Endothelial cell (in vitro differentiated cells): ENCODE measurements around the gene CCNI2. TPM values are rescaled to one million over a fixed set of nuclear protein-coding genes. Genes with fewer than 3 reads are reported as not detected.

Experiments
- DNase-seq: peaks from one replicate; pipeline ENCODE4 v3.0.0; 2021; ENCODE audit warnings: low spot score
- H3K27ac Mint-ChIP-seq: one replicate; pipeline ENCODE4 v1.8.0; 2021; ENCODE audit warnings: mixed read lengths, inconsistent platforms; ENCODE audit not compliant: unreplicated experiment
- H3K27me3 Mint-ChIP-seq: one replicate; pipeline ENCODE4 v1.8.0; 2021; ENCODE audit warnings: mild to moderate bottlenecking, moderate library complexity, mixed read lengths, inconsistent platforms; ENCODE audit not compliant: unreplicated experiment
- H3K36me3 Mint-ChIP-seq: one replicate; pipeline ENCODE4 v1.8.0; 2021; ENCODE audit warnings: mild to moderate bottlenecking, low read depth, mixed read lengths, inconsistent platforms; ENCODE audit not compliant: unreplicated experiment
- H3K4me1 Mint-ChIP-seq: one replicate; pipeline ENCODE4 v1.8.0; 2021; ENCODE audit warnings: mild to moderate bottlenecking, mixed read lengths, inconsistent platforms; ENCODE audit not compliant: unreplicated experiment
- H3K4me3 Mint-ChIP-seq: one replicate; pipeline ENCODE4 v1.8.0; 2021; ENCODE audit warnings: mild to moderate bottlenecking, mixed read lengths, inconsistent platforms; ENCODE audit not compliant: unreplicated experiment
- H3K9me3 Mint-ChIP-seq: one replicate; pipeline ENCODE4 v1.8.0; 2021; ENCODE audit warnings: mixed read lengths, inconsistent platforms; ENCODE audit not compliant: unreplicated experiment
- CTCF ChIP-seq: fragments of 200-600 bp; sonication (generic); IDR thresholded peaks from one replicate; pipeline ENCODE4 v1.5.0; 2021; ENCODE audit warnings: antibody characterized with exemption; ENCODE audit not compliant: unreplicated experiment
- total RNA-seq: library from RNA; stranded (reverse); fragmentation: NEBNext Ultra II Directional; extraction: Animal tissue kit (Norgen Biotek cat#: 25700); gene quantifications from one replicate; pipeline ENCODE4 v1.2.1, GENCODE V29; 2021; ENCODE audit not compliant: unreplicated experiment

Gene CCNI2
- total RNA-seq, 1 donor from 2014 or later = not detected

DNA sequence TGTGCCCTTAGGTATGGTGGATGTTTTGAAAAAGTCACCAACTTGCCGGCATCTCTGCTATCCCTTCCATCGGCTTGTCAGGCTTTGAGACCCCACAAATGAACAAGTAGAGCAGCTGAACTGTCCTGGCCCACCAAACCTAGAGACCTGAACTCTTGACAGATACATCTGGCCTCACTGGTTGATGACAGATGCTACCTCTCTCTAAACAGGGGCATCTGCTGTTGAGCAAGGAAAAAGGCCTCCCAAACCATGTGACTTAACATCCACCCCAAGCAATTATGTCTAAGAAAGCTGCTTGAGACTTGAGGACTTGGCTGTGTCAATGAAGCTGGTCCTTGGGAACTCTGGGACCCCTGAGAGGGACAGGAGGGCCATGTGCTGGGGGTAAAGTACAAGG lies 2.3 kb downstream of the CCNI2 start:
- Mint-ChIP-seq H3K4me3 (no peak overlapping the region), H3K36me3 (no peaks in the 10 kb centered on the region), H3K27ac (no peak overlapping the region), H3K27me3 (peaks cover 14% of the 10 kb centered on the region), H3K4me1 (no peaks in the 10 kb centered on the region), H3K9me3 (no peaks in the 10 kb centered on the region)
- no peak for DNase-seq
- TF ChIP-seq CTCF = no peak

DNA sequence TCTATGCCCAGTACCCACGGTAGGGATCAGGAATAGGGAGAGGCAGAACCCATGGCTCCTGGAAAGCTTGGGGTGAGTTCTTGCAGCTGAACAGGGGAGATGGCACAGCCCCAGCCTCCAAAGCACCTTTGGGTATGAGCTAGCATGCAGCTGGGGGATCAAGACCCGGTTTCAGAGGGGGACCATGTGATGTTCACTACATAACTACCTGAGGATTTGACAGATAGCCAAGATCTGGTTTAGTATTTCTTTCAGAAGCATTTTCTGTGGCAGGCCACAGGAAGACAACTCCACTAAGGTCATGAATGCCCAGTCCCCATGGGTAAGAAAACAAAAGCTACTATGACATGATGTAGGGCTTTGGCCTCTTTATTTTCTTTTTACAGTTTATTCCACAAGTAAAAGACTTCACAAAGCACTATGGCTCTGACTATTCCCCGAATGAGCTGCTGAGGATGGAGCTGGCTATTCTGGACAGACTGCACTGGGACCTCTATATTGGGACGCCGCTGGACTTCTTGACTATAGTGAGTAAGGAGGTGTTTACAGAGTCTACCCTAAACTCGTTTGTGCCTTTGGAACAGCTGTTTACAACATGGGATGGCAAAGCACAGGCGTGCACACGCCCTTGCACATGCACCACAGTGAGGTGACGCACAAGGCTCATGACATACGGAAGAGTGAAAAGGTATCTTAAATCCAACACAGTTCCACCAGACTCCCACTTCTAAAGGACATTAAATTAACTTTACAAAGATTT lies 3.4 kb downstream of the CCNI2 start:
- TF ChIP-seq CTCF = no peak
- no peak overlapping the region for H3K4me3 Mint-ChIP-seq
- no peaks in the 10 kb centered on the region for H3K36me3 Mint-ChIP-seq
- peaks cover 2% of the 10 kb centered on the region for H3K4me1 Mint-ChIP-seq
- H3K9me3 Mint-ChIP-seq = no peaks in the 10 kb centered on the region
- DNase-seq = no peak
- H3K27ac Mint-ChIP-seq = no peak overlapping the region
- H3K27me3 Mint-ChIP-seq = peaks cover 11% of the 10 kb centered on the region

DNA sequence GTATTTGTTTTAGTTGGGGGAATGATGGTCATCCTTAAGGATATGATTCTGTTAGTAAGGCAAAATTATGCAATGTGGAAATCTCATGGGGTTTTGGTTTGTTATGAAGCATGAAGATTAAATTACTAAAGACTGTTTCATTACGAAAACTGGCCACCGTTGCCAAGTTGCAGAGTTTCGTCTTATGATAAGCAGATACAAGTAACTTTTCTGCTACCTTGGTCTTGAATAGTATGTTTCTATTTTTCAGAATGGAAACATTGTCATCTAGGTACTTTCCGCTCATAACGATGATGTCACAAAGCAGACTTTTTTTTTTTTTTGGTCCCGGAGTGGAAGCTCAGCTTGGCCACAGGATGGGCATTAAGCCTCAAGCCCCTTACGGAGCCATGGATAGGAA lies 4.2 kb downstream of the CCNI2 start:
- peaks cover 6% of the 10 kb centered on the region for H3K27me3 Mint-ChIP-seq
- DNase-seq = no peak
- no peaks in the 10 kb centered on the region for H3K9me3 Mint-ChIP-seq
- no peak overlapping the region for H3K27ac Mint-ChIP-seq
- H3K4me1 Mint-ChIP-seq = peaks cover 2% of the 10 kb centered on the region
- no peaks in the 10 kb centered on the region for H3K36me3 Mint-ChIP-seq
- H3K4me3 Mint-ChIP-seq = no peak overlapping the region
- no peak for TF ChIP-seq CTCF

- H3K36me3 Mint-ChIP-seq = no peaks in the 10 kb centered on the region
- H3K9me3 Mint-ChIP-seq = no peaks in the 10 kb centered on the region
- H3K4me3 Mint-ChIP-seq = no peak overlapping the region
- H3K4me1 Mint-ChIP-seq = peaks cover 2% of the 10 kb centered on the region
- TF ChIP-seq CTCF = no peak
- H3K27me3 Mint-ChIP-seq = peaks cover 6% of the 10 kb centered on the region
- no peak overlapping the region for H3K27ac Mint-ChIP-seq
- DNase-seq = no peak
Observed at GRCh38 chr5:132751971-132752580, 4.8 kb downstream of the CCNI2 start.

GRCh38 chr5:132752581-132753125 lies 5.4 kb downstream of the CCNI2 start:
- no peak overlapping the region for H3K27ac Mint-ChIP-seq
- H3K9me3 Mint-ChIP-seq = no peaks in the 10 kb centered on the region
- H3K36me3 Mint-ChIP-seq = no peaks in the 10 kb centered on the region
- no peak overlapping the region for H3K4me3 Mint-ChIP-seq
- no peak for DNase-seq
- no peak for TF ChIP-seq CTCF
- peaks cover 8% of the 10 kb centered on the region for H3K27me3 Mint-ChIP-seq
- peaks cover 2% of the 10 kb centered on the region for H3K4me1 Mint-ChIP-seq
